Large intestine (tissue), 12 donors: ENCODE measurements around the gene PECR. TPM values are rescaled to one million over a fixed set of nuclear protein-coding genes. Genes with fewer than 3 reads are reported as not detected.

Source experiments
- DNase-seq, 2 donors: peaks; one replicate each; pipeline versions ENCODE4 v3.0.0 to v3.0.0-alpha.2; 2013
- H3K27ac ChIP-seq: one replicate; pipeline ENCODE4 v1.5.1; 2013; ENCODE audit warnings: low read length
- H3K27me3 ChIP-seq: 2 replicates; pipeline ENCODE4 v1.6.1; 2013; ENCODE audit warnings: low read length; ENCODE audit not compliant: control insufficient read depth, insufficient read depth
- H3K36me3 ChIP-seq: 2 replicates; pipeline ENCODE4 v1.6.1; 2013; ENCODE audit warnings: low read length; ENCODE audit not compliant: control insufficient read depth, insufficient read depth
- H3K4me1 ChIP-seq: one replicate; pipeline ENCODE4 v1.6.1; 2013; ENCODE audit warnings: low read length; ENCODE audit not compliant: control insufficient read depth, insufficient read depth
- H3K4me3 ChIP-seq: one replicate; pipeline ENCODE4 v1.5.1; 2013; ENCODE audit warnings: low read length
- H3K9me3 ChIP-seq: one replicate; pipeline ENCODE4 v1.6.1; 2013; ENCODE audit warnings: mild to moderate bottlenecking, low read depth, low read length, moderate library complexity; ENCODE audit not compliant: control insufficient read depth
- WGBS: methylation state at CpG from one replicate; pipeline ENCODE4 v1.1.5; 2013; ENCODE audit warnings: low lambda C conversion rate; ENCODE audit not compliant: insufficient coverage; 5-methylcytosine and 5-hydroxymethylcytosine counted together
- long read RNA-seq, 11 donors: transcript quantifications; one replicate each; lab custom pipeline, GENCODE V29; 2026
- polyA plus RNA-seq: library from polyadenylated mRNA; unstranded; fragments of 120-200 nt; gene quantifications from one replicate; pipeline ENCODE4 v1.2.1, GENCODE V29; 2013

PECR gene
- polyA plus RNA-seq, result 34.5 TPM
- long read RNA-seq, donor 1, transcript PECR-201 (8 exons, 1,853 nt), result major isoform, 11 of 11 reads
- long read RNA-seq, donor 1, partial matches to known transcripts, result 0 of 11 reads
- long read RNA-seq, donor 1, other reads (novel, unspliced or antisense), result 0 of 11 reads
- long read RNA-seq, donor 2, transcript PECR-201 (8 exons, 1,853 nt), result major isoform, 16 of 19 reads
- long read RNA-seq, donor 2, partial matches to known transcripts, result 0 of 19 reads
- long read RNA-seq, donor 2, other reads (novel, unspliced or antisense), result 0 of 19 reads
- long read RNA-seq, donor 3, result 0 reads
- long read RNA-seq, donor 4, partial matches to known transcripts, result 0 of 3 reads
- long read RNA-seq, donor 4, other reads (novel, unspliced or antisense), result 0 of 3 reads
- long read RNA-seq, donor 5, partial matches to known transcripts, result 0 of 5 reads
- long read RNA-seq, donor 5, other reads (novel, unspliced or antisense), result 0 of 5 reads
- long read RNA-seq, donor 6, transcript PECR-201 (8 exons, 1,853 nt), result major isoform, 10 of 11 reads
- long read RNA-seq, donor 6, partial matches to known transcripts, result 0 of 11 reads
- long read RNA-seq, donor 6, other reads (novel, unspliced or antisense), result 0 of 11 reads
- long read RNA-seq, donor 7, transcript PECR-201 (8 exons, 1,853 nt), result major isoform, 5 of 5 reads
- long read RNA-seq, donor 7, partial matches to known transcripts, result 0 of 5 reads
- long read RNA-seq, donor 7, other reads (novel, unspliced or antisense), result 0 of 5 reads
- long read RNA-seq, donor 8, transcript PECR-201 (8 exons, 1,853 nt), result major isoform, 31 of 32 reads
- long read RNA-seq, donor 8, partial matches to known transcripts, result 0 of 32 reads
- long read RNA-seq, donor 8, other reads (novel, unspliced or antisense), result 0 of 32 reads
- long read RNA-seq, donor 9, transcript PECR-201 (8 exons, 1,853 nt), result major isoform, 17 of 19 reads
- long read RNA-seq, donor 9, partial matches to known transcripts, result 0 of 19 reads
- long read RNA-seq, donor 9, other reads (novel, unspliced or antisense), result 0 of 19 reads
- long read RNA-seq, donor 10, transcript PECR-201 (8 exons, 1,853 nt), result major isoform, 14 of 14 reads
- long read RNA-seq, donor 10, partial matches to known transcripts, result 0 of 14 reads
- long read RNA-seq, donor 10, other reads (novel, unspliced or antisense), result 0 of 14 reads
- long read RNA-seq, donor 11, transcript PECR-201 (8 exons, 1,853 nt), result major isoform, 6 of 7 reads
- long read RNA-seq, donor 11, partial matches to known transcripts, result 0 of 7 reads
- long read RNA-seq, donor 11, other reads (novel, unspliced or antisense), result 0 of 7 reads

DNA sequence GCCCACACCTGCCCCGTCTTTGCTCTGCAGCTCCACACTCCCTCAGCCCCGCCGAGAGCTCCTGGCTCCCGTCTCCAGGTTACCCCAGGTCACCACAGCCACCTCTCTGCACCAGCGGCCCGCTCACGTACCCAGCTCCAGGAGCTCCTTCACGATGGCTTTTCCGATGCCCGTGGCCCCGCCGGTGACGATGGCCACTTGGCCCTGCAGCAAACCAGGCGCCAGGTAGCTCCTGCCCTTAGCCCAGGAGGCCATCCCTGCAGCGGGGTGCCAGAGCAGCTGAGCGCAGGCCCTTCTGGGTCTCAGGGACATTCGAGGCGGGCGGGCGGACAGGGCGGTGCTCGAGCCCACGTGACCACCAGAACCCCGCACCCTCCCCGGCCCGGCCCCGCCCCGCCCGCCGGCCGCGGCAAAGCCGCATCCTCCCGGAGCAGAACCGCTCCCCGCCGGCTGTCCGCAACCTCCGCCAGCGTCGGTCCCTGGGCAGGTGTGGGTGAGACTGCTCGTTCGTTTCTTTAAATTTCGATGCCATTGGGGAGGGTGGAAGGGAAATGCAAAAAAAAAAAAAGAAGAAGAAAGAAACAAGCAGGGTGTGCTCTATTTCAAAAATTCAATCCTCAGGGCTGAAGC lies at the start of gene PECR, which contains the start of gene TMEM169:
Gene PECR, minus strand, starts transcription at position 323 of the 630 bp plus-strand sequence. Its CDS starts 68 bp downstream, at position 255.
Gene TMEM169, plus strand, starts transcription at position 433 of the 630 bp plus-strand sequence. CDS start 14,045 bp downstream, outside the sequence.
- no peaks in the 10 kb centered on the region for H3K27me3 ChIP-seq
- H3K27ac ChIP-seq, result peak within 1 kb of the TSS; percentile 74
- H3K36me3 ChIP-seq, result no peaks in the 10 kb centered on the region
- H3K4me1 ChIP-seq, result peaks cover 15% of the 10 kb centered on the region
- peak; percentile 66 to 86 for DNase-seq
- peak within 1 kb of the TSS; percentile 84 for H3K4me3 ChIP-seq
- WGBS, result no CpG with 5 or more reads among the region's 44 CpGs
- H3K9me3 ChIP-seq, result no peaks in the 10 kb centered on the region

DNA sequence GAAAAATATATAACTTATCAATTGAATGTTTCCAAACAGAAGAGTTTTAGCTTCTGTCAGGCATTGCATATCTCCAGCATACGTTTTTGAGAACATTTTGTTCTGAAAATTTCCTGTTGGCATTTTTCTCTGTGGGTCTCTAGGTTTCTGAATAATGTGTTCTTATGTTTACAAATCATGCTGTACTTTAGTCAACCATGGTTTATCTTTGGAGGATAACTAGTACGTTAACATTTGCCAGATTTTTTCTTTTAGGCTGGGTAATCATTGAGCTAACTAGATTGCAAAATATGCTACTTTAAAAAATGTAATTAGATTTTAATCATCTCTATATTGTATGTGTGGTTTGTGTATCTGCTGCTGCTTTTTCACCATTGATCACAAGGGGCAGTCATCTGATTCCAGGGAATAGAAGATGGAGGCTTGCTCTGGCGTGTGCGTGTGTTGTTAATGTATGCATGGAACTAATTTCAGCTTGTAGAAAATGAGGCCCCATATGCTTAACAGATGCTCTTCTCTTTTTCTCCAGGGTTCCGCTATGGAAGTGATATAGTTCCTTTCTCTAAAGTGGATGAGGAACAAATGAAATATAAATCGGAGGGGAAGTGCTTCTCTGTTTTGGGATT lies 48.9 kb upstream of the PECR start:
- no peak for DNase-seq
- no peak overlapping the region for H3K4me3 ChIP-seq
- H3K27ac ChIP-seq, result no peak overlapping the region
- 63% methylated on average over 2 of the region's 6 CpGs for WGBS
- H3K9me3 ChIP-seq, result no peaks in the 10 kb centered on the region
- H3K27me3 ChIP-seq, result no peaks in the 10 kb centered on the region
- H3K4me1 ChIP-seq, result no peaks in the 10 kb centered on the region
- peaks cover 76% of the 10 kb centered on the region for H3K36me3 ChIP-seq

DNA sequence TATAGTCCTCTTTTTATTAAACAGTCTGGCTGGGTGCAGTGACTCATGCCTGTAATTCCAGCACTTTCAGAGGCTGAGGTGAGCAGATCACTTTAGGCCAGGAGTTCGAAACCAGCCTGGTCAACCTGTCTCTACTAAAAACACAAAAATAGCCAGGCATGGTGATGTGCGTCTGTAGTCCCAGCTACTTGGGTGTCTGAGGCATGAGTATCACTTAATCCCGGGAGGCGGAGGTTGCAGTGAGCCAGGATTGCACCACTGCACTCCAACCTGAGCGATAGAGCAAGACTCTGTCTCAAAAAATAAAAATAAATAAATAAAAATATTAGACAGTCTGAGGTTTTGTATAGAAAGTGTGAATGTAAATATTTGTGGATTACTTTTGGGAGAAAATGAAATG lies 45.3 kb upstream of the PECR start:
- Histone ChIP-seq H3K4me3 (no peak overlapping the region), H3K4me1 (no peaks in the 10 kb centered on the region), H3K36me3 (peaks cover 71% of the 10 kb centered on the region), H3K27ac (no peak overlapping the region), H3K9me3 (no peaks in the 10 kb centered on the region), H3K27me3 (no peaks in the 10 kb centered on the region)
- DNase-seq, result no peak
- WGBS, result 83% methylated on average over 1 of the region's 5 CpGs

DNA sequence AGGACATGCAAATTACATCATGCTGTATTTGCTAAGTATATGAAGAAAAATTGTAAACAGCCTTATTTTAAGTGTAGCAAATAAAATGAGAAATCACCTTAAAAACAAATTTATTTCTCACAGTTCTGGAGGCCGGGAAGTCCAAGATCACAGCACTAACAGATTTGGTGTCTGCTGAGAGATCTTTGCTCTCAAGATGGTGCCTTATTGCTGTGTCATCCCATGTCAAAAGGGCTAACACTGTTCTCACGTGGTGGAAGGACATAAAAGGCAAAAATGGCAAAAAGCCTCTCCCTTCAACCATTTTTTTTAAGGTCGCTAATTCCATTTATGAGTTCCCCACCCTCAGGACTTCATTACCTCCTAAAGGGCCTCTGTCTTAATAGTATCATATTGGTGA lies 39.6 kb upstream of the PECR start:
- H3K36me3 ChIP-seq, result peaks cover 88% of the 10 kb centered on the region
- no peaks in the 10 kb centered on the region for H3K27me3 ChIP-seq
- no peak overlapping the region for H3K4me3 ChIP-seq
- no peaks in the 10 kb centered on the region for H3K9me3 ChIP-seq
- WGBS, result 100% methylated on average over 1 of the region's 3 CpGs
- DNase-seq, result no peak
- H3K27ac ChIP-seq, result no peak overlapping the region
- no peaks in the 10 kb centered on the region for H3K4me1 ChIP-seq

DNA sequence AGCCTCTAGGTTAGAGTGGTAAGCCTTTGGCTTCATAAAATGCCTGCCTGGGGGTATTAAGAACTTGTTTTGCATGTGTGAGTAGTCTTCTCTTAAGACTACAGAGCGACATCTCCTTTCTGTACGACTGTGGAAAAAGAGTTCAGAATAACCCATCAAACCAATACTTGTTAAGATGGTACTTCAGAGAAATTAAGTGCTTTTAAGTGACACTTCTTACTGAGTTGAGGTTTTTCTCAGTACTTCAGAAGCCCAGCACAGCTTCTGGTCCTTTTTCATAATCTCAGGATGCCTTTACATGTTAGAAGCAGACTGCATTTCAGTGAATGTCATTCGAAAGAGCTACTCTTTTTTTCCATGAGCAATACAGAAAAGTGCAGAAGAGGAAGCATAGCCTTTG lies 38.4 kb upstream of the PECR start:
- Histone ChIP-seq H3K4me1 (peaks cover 3% of the 10 kb centered on the region), H3K36me3 (peaks cover 75% of the 10 kb centered on the region), H3K9me3 (no peaks in the 10 kb centered on the region), H3K27me3 (no peaks in the 10 kb centered on the region), H3K4me3 (no peak overlapping the region), H3K27ac (no peak overlapping the region)
- no peak for DNase-seq
- no CpG with 5 or more reads among the region's 3 CpGs for WGBS

DNA sequence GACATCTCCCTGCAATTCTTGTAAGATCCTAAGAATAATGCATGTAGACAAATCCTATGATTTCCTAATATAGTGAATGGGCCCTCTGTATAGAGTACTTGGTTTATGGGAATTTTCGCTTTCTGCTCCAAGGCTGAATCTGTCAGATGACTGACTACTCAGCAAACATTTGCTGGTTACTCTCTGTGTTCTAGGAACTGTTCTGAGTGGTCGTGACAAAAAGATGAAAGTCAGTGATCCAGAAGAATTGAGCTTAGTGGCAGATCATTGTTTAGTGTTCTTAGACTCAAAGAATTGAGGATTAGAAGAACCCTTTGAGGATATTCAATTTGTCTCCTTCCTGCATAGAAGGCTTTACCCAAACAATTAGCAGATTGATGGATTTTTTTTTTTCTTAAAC lies 37.5 kb upstream of the PECR start:
- no peaks in the 10 kb centered on the region for H3K9me3 ChIP-seq
- no peaks in the 10 kb centered on the region for H3K27me3 ChIP-seq
- WGBS, result 80% methylated on average over 1 of the region's 2 CpGs
- H3K4me1 ChIP-seq, result peaks cover 6% of the 10 kb centered on the region
- no peak overlapping the region for H3K27ac ChIP-seq
- peaks cover 71% of the 10 kb centered on the region for H3K36me3 ChIP-seq
- no peak overlapping the region for H3K4me3 ChIP-seq
- no peak for DNase-seq

DNA sequence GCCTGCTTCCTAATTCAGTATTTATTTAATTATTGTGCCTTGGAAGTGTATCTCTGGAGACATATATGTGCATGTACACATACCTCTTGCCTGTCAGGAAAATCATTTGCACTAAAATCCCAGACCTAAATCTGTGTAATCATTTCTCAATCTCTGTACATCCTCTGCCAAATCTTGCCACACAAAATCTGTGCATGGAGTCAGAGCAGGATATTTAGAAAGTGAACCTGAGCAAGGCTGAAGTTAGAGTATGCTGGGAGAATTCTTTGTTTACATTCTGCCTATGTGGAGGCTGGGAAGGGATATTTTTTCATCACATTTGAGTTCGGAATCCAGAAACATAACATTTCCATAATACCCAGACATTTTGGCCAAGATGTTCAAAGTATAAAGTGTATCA lies 36.9 kb upstream of the PECR start:
- no peak for DNase-seq
- Histone ChIP-seq H3K27me3 (no peaks in the 10 kb centered on the region), H3K9me3 (no peaks in the 10 kb centered on the region), H3K4me3 (no peak overlapping the region), H3K36me3 (peaks cover 74% of the 10 kb centered on the region), H3K4me1 (peaks cover 13% of the 10 kb centered on the region), H3K27ac (no peak overlapping the region)
- WGBS, result no CpG with 5 or more reads among the region's 1 CpG

DNA sequence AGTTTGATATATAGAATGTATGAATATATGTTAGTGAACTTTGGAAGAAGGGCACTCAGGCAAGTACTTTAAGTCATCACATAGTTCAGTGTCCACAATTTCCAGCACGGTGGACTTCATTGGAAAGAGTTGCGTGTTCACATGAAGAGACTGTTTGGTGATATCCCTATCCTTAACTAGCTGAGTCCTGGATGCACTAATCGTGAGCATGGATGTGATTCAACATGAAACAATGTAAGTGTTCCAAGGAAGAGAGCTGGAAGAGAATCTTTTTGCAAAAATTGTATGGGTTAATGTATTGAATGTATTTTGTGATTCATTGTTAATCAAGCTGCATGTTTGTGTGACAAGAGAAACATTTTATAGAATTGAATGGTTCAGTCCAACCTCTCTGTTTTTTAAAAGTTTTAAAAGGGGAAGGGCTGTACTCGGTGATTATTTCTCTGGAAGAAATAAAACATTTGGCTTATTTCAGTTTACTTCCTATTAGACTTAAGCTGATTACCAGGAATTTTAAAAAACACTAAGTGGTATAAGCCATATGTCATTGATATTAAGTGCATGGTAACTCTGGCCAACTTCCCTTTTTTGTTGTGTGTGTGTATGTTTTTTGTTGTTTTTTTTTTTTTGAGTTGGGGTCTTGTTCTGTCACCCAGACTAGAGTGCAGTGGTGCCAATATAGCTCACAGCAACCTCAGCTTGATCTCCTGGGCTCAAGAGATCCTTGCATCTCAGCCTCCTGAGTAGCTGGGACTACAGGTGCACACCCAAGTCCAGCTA lies 36.1 kb upstream of the PECR start:
- Histone ChIP-seq H3K4me1 (peaks cover 19% of the 10 kb centered on the region), H3K27ac (no peak overlapping the region), H3K4me3 (no peak overlapping the region), H3K9me3 (no peaks in the 10 kb centered on the region), H3K27me3 (no peaks in the 10 kb centered on the region), H3K36me3 (peaks cover 74% of the 10 kb centered on the region)
- WGBS, result 93% methylated on average over 2 of the region's 4 CpGs
- DNase-seq, result no peak

DNA sequence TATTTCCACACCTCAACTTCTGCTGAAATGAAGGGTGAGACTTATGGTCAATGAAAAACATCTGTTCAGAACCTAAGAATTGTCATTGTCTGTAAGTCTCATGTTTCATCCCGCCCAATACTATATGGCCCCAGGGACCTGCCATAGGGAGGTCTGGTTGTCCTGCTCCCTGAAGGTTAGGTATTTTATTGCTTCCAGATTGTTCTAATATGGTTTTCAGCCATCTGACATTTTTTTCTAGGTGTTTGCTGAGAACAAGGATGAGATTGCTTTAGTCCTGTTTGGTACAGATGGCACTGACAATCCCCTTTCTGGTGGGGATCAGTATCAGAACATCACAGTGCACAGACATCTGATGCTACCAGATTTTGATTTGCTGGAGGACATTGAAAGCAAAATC lies 34.8 kb upstream of the PECR start:
- Histone ChIP-seq H3K4me1 (peaks cover 19% of the 10 kb centered on the region), H3K27ac (no peak overlapping the region), H3K27me3 (no peaks in the 10 kb centered on the region), H3K9me3 (no peaks in the 10 kb centered on the region), H3K4me3 (no peak overlapping the region), H3K36me3 (peaks cover 73% of the 10 kb centered on the region)
- no CpG with 5 or more reads among the region's 1 CpG for WGBS
- no peak for DNase-seq
